ENCODE measurements around the gene YES1.
"Not testable (repeated sequence)": the region's sequence is repeated elsewhere in the genome, so short reads cannot be mapped to it uniquely, and the experiment has no call there.

The YES1 gene

GRCh38 chr18:717003-717402, 95.0 kb downstream of the YES1 start:
- DNase-seq: no peak

- no peak for DNase-seq
These were observed 96.4 kb downstream of the YES1 start for GRCh38 chr18:715626-716025.

- DNase-seq: no peak
These were observed 98.9 kb downstream of the YES1 start for GRCh38 chr18:713135-713490.

- DNase-seq: no peak
These were observed 99.5 kb downstream of the YES1 start, which contains the start of gene ENOSF1 for GRCh38 chr18:712401-713134. ENOSF1 (minus strand) TSS chr18:712630; CDS start chr18:712587, 43 bp downstream.

DNA sequence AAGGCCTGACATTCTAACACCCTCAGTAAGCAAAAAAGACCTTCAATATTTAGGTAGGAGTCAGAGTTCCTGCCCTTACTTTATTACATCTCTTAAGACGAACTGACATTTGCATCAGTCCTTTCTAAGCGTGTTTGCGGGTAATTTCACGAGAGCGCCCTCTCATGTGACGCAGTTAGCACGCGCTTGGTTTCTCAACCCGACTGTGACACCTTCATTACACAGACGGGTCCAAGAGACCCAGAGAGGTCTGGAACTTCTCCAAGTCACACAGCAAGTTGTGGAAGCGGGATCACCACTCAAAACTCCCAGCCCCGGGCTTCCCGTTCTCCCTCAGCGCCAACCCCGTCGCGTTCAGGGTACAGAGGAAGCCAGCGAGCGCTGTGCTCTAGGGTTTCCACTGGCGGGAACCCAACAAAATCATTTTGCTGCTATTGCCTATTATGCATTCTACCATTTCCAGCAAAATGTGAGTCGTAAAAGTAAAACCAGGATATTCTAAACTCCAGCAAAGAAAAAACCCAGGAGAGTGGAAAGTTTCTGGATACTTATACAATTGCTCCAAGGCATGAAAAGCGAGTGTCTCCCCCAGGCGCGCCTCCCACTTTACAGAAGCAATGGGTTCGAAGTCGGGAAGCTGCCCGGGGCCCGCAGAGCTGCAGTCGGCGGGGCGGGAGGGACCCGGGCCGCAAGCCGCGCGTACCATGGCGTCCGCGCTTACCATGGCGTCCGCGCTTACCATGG, 100.2 kb downstream of the YES1 start:
- no peak for DNase-seq

GRCh38 chr18:711310-711656, 100.8 kb downstream of the YES1 start:
- DNase-seq: no peak

DNA sequence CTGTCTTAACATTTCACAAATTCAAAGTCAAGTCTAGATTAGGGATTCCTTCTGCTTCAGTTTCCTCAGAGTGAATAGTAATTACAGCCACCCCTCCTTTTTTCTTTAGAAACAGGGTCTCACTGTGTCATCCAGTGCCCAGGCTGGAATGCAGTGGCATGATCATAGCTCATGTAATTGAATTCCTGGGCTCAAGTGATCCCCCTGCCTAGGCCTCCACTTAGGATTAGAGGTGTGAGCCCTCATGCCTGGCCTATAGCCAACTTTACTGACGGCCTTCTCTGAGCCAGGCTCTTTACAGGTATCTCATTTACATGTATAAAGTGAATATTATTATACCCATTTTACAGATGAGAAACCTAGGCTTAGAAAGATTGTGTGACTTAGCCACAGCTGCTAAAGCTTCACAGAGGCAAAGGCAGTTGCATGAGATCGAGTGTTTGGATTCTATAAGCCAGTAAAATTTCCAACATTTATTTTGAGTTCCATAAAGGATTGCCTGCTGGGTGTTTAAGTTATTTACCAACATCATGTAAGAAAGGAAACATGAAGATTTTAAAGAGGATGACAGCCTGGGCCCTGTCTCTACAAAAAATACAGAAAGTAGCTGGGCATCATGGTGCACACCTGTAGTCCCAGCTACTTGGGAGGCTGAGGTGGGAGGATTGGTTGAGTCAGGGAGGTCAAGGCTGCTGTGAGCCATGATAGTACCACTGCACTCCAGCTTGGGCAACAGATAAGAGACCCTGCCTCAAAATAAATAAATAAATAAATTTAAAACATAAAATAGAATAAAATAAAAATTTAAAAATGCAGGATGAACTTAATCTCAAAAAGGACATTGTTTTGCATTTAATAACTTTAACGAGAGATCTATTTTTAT, 101.4 kb downstream of the YES1 start:
- DNase-seq: no peak

- no peak for DNase-seq
These were observed 102.3 kb downstream of the YES1 start for GRCh38 chr18:709771-710170.

DNA sequence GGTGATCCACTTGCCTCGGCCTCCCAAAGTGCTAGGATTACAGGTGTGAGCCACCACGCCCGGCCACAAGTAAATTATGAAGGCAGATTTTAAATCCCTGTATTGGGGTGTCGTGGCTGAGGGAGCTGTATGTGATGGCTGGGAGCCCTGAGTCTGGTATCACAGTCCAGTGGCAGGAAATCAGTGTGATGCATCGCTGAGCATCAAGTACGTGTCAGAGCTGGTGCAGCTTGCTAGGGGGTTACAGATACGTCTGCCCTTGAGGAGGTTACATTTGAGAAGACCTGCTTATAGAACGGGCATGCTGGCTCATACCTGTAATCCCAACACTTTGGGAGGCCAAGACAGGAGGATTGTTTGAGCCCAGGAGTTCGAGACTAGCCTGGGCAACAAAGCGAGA, 103.9 kb downstream of the YES1 start:
- DNase-seq: no peak

DNA sequence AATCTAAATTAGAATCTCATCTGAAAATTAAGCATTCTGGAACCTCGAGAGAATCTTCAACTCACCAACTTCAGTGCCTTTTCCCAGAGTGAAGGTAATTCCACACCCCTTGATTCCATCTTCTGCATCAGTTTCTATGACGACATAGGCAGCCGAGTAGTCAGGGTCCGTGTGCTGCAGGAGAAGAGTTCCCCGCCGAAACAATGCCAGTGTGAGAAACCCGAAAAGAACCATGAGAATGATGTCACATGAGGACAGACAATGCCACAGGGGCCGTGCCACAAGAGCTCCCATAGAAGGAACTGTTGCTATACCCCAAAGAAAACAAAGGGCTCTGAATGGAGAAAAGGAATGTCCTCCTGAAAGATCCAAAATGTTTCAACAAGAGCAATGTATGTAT, 105.6 kb downstream of the YES1 start:
- DNase-seq: no peak

GRCh38 chr18:703213-703967, 108.7 kb downstream of the YES1 start:
- no peak for DNase-seq

DNA sequence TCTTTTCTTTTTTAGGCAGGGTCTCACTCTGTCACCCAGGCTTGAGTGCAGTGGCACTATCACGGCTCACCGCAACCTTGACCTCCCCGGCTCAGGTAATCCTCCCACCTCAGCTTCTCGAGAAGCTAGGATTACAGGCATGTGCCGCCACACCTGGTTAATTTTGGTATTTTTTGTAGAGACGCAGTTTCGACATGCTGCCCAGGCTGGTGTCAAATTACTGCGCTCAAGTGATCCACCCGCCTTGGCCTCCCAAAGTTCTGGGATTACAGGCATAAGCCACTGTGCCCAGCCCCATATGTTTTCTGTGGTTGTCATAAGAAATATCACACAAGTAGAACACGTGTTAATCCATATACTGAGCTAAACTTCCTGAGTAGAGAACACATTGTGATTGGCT, 114.2 kb downstream of the YES1 start:
- DNase-seq: no peak

DNA sequence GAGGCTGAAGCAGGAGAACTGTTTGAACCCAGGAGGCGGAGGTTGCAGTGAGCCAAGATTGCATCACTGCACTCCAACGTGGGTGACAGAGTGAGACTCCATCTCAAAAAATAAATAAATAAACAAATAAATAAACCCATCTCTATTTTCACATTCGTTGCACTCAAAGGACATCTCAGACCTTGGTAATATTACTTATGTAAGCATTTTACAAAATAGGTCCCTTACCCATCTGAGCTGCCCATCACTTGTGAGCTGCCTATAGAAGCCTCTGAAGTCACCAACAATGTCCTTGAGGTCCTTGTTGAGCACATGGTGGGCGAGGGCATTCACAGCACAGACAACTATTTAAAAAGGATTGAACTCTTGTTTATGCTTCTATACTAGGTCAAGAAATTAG, 115.0 kb downstream of the YES1 start:
- no peak for DNase-seq

GRCh38 chr18:693466-694187, 118.4 kb downstream of the YES1 start:
- no peak for DNase-seq

DNA sequence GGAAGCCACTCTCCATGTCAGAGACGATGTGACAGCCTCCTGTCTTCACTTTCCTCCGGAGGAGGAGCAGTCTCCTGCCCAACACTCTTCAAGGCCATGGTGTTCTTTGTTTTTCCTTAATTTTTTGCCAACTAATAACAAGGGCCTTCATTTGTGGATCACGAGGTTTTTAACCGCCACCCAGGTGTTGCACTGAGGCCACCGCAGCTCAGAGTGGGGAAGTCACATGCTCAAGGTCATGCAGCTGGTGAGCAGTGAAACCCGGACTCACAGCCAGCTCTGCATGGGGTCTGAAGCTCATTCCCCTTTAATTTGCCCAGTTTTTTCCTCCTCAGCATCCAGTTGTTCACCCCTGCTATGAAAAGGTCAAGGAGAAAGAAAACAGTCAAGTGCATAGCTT, 119.2 kb downstream of the YES1 start:
- no peak for DNase-seq

- DNase-seq: no peak
These were observed 123.7 kb downstream of the YES1 start for GRCh38 chr18:688323-688722.

DNA sequence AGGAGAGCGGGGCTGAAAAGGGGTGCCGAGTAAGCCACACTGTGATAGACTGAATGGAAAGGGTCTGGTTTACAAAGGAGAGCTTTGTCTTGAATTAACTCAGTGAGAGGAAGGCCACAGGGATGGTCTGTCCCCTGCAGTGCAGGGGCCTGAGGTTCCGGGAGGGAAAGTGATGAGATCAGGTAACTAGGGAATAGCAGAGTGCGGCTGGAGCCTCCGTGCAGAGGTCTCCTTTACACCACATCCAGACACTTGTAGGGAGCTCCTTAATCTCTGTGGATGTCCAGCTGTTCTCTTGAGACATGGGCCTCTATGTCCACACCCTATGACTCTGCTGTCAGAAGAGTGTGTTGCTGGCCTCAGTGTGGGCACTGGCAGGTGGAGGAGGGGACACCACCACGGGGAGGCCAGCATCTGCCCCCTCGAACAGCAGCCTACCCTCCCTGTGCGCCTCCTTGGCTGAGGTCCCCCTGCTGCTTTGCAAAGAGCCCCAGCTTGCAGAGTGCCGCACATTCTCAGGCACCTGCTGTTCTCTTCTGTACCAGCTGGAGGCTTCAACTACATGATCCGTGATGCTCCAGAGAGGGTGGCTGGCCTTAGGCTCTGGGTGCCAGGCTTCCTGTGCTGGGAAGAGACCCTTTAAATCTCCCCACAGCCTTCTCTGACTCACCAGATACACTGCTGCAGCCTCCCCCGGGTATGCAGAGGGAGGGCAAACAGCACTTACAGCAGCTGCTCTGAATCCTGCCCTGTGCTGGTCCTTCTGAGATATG, 125.5 kb downstream of the YES1 start:
- DNase-seq: no peak

GRCh38 chr18:685438-685837, 126.6 kb downstream of the YES1 start:
- no peak for DNase-seq

- no peak for DNase-seq
These were observed 128.5 kb downstream of the YES1 start for GRCh38 chr18:683531-683930.

DNA sequence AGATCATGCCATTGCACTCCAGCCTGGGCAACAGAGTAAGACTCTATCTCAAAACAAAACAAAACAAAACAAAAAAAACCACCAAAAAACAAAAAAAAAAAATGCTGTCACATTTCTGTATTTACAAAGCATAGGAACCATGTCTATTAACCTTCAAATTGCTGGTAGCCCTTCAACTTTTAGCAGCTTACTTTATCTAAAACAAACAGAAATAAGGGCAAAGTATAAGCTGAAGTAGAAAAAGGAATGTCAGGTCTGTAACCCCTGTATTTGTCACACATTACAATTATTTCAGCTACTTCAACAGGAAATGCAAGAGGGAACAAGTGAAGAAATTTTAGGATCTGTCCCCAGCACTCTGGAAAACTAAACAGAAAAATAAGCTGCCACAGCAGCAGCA, 129.2 kb downstream of the YES1 start:
- no peak for DNase-seq

GRCh38 chr18:682416-682815, 129.6 kb downstream of the YES1 start:
- DNase-seq: not testable (repeated sequence)
